Gastrocnemius medialis (tissue), 4 donors: ENCODE data around the gene DACT1. TPM values are rescaled to one million over a fixed set of nuclear protein-coding genes. Genes with fewer than 3 reads are reported as not detected.

Source experiments
- ATAC-seq, 2 donors: fragments of 150-250 bp; one replicate each; pipeline ENCODE4 v1.9.1; 2016
- DNase-seq, 2 donors: peaks; one replicate each; pipeline ENCODE4 v3.0.0-alpha.2; 2019
- H3K27ac ChIP-seq, 4 donors: fragments of 200-600 bp; sonication (generic); 1 replicate in 1 of 4; 2 replicates in 3 of 4; pipeline ENCODE4 v1.5.1; 2016 to 2018; ENCODE audit warnings: mild to moderate bottlenecking in 2 of 4, moderate library complexity in 1 of 4
- H3K27me3 ChIP-seq, 3 donors: fragments of 200-600 bp; sonication (generic) in 2 of 3; 1 replicate in 1 of 3; 2 replicates in 2 of 3; pipeline versions ENCODE4 v1.5.1 to v1.6.0; 2016 to 2019; ENCODE audit warnings: mild to moderate bottlenecking in 1 of 3, moderate library complexity in 1 of 3
- H3K36me3 ChIP-seq, 2 donors: fragments of 200-600 bp; sonication (generic) in 1 of 2; one replicate each; pipeline ENCODE4 v1.5.1; 2017 to 2018
- H3K4me1 ChIP-seq, 2 donors: fragments of 200-600 bp; sonication (generic) in 1 of 2; one replicate each; pipeline ENCODE4 v1.5.1; 2016 to 2017; ENCODE audit warnings: mild to moderate bottlenecking in 2 of 2
- H3K4me3 ChIP-seq, 4 donors: fragments of 200-600 bp; sonication (generic) in 3 of 4; 1 replicate in 1 of 4; 2 replicates in 3 of 4; pipeline ENCODE4 v1.5.1; 2016 to 2019; ENCODE audit warnings: mild to moderate bottlenecking in 2 of 4
- H3K9me3 ChIP-seq, 3 donors: fragments of 200-600 bp; sonication (generic) in 2 of 3; 1 replicate in 1 of 3; 2 replicates in 2 of 3; pipeline ENCODE4 v1.5.1; 2016 to 2019
- POLR2A ChIP-seq, 2 donors: fragments of 450-650 bp; IDR thresholded peaks; one replicate each; pipeline ENCODE4 v1.6.1; 2017; ENCODE audit warnings: antibody characterized with exemption in 2 of 2, mild to moderate bottlenecking in 2 of 2, moderate library complexity in 2 of 2
- in situ Hi-C, 4 donors: fragments of 200-750 bp; cut with MboI; loops; one replicate each; pipeline versions ENCODE4 v1.15.0 to v1.8.0; 2017; ENCODE audit warnings: low sequenced_read_pairs in 4 of 4
- intact Hi-C: fragments of 100-400 bp; cut with DNase I; formaldehyde crosslinking; loops from one replicate; pipeline ENCODE4 v1.15.1; 2023; ENCODE audit warnings: low total_unique reads
- total RNA-seq, 4 donors: library from RNA; depleted of rRNA; stranded (reverse); fragments of >200 nt; gene quantifications; one replicate each; pipeline versions ENCODE4 v1.1.0 to v1.2.3, GENCODE V29; 2016
- TF ChIP-seq, protein P1 (sequence below), 5 experiments: fragments of 450-650 bp in 3 of 5; fragments of 200-600 bp in 2 of 5; sonication (generic) in 2 of 5; IDR thresholded peaks in 4 of 5; conservative IDR thresholded peaks in 1 of 5; 1 replicate in 4 of 5; 2 replicates in 1 of 5; pipeline ENCODE4 v1.5.1; 2016 to 2019; ENCODE audit warnings: antibody characterized with exemption in 5 of 5, mild to moderate bottlenecking in 3 of 5, moderate library complexity in 3 of 5

The DACT1 gene
- total RNA-seq, 4 donors from 2014 or later, result 0.97 to 3.0 (median 1.8) TPM

GRCh38 chr14:58628406-58628805, 9.4 kb upstream of the DACT1 start:
- Histone ChIP-seq H3K9me3 (no peaks in the 10 kb centered on the region), H3K27me3 (no peaks in the 10 kb centered on the region), H3K4me3 (no peak overlapping the region), H3K4me1 (no peaks in the 10 kb centered on the region), H3K27ac (no peak overlapping the region), H3K36me3 (no peaks in the 10 kb centered on the region)
- no peak for DNase-seq
- intact Hi-C loops, result no loop called here
- ATAC-seq, result no peak
- TF ChIP-seq, protein P1, sequence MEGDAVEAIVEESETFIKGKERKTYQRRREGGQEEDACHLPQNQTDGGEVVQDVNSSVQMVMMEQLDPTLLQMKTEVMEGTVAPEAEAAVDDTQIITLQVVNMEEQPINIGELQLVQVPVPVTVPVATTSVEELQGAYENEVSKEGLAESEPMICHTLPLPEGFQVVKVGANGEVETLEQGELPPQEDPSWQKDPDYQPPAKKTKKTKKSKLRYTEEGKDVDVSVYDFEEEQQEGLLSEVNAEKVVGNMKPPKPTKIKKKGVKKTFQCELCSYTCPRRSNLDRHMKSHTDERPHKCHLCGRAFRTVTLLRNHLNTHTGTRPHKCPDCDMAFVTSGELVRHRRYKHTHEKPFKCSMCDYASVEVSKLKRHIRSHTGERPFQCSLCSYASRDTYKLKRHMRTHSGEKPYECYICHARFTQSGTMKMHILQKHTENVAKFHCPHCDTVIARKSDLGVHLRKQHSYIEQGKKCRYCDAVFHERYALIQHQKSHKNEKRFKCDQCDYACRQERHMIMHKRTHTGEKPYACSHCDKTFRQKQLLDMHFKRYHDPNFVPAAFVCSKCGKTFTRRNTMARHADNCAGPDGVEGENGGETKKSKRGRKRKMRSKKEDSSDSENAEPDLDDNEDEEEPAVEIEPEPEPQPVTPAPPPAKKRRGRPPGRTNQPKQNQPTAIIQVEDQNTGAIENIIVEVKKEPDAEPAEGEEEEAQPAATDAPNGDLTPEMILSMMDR (IDR thresholded peaks at IDR 0.05 in 4 of 5, conservative IDR thresholded peaks at IDR 0.05 in 1 of 5), result no peak
- TF ChIP-seq POLR2A (IDR thresholded peaks at IDR 0.05), result no peak
- in situ Hi-C loops, result loop anchor here in 2 of 4 donors (25.0 kb wide), 1 partner anchor 384 kb away; no protein-coding TSS in a partner anchor

- intact Hi-C loops (no loop called here), in situ Hi-C loops (loop anchor here in 2 of 4 donors (25.0 kb wide), 1 partner anchor 383 kb away; no protein-coding TSS in a partner anchor)
- Histone ChIP-seq H3K27ac (no peak overlapping the region), H3K4me1 (no peaks in the 10 kb centered on the region), H3K27me3 (no peaks in the 10 kb centered on the region), H3K4me3 (no peak overlapping the region), H3K36me3 (no peaks in the 10 kb centered on the region), H3K9me3 (no peaks in the 10 kb centered on the region)
- ATAC-seq (no peak), DNase-seq (no peak)
- no peak for TF ChIP-seq POLR2A (IDR thresholded peaks at IDR 0.05)
- TF ChIP-seq, protein P1 (IDR thresholded peaks at IDR 0.05 in 4 of 5, conservative IDR thresholded peaks at IDR 0.05 in 1 of 5), result no peak
These were observed 8.5 kb upstream of the DACT1 start for GRCh38 chr14:58629281-58629680.

- no peaks in the 10 kb centered on the region for H3K36me3 ChIP-seq
- in situ Hi-C loops, result loop anchor here in 2 of 4 donors (25.0 kb wide), 1 partner anchor 381 kb away; no protein-coding TSS in a partner anchor
- TF ChIP-seq POLR2A (IDR thresholded peaks at IDR 0.05), result no peak
- TF ChIP-seq, protein P1 (IDR thresholded peaks at IDR 0.05 in 4 of 5, conservative IDR thresholded peaks at IDR 0.05 in 1 of 5), result no peak
- H3K4me1 ChIP-seq, result no peaks in the 10 kb centered on the region
- no peaks in the 10 kb centered on the region for H3K9me3 ChIP-seq
- no peak for ATAC-seq
- intact Hi-C loops, result loop anchor here (10.0 kb wide), 1 partner anchor 393 kb away; no protein-coding TSS in a partner anchor
- no peak overlapping the region for H3K27ac ChIP-seq
- no peak for DNase-seq
- no peaks in the 10 kb centered on the region for H3K27me3 ChIP-seq
- no peak overlapping the region for H3K4me3 ChIP-seq
These were observed 6.0 kb upstream of the DACT1 start for GRCh38 chr14:58631732-58632131.

GRCh38 chr14:58633831-58634230, 3.9 kb upstream of the DACT1 start:
- no peak overlapping the region for H3K27ac ChIP-seq
- intact Hi-C loops, result loop anchor here (10.0 kb wide), 1 partner anchor 391 kb away; no protein-coding TSS in a partner anchor
- no peak for ATAC-seq
- DNase-seq, result no peak
- no peak for TF ChIP-seq POLR2A (IDR thresholded peaks at IDR 0.05)
- TF ChIP-seq, protein P1 (IDR thresholded peaks at IDR 0.05 in 4 of 5, conservative IDR thresholded peaks at IDR 0.05 in 1 of 5), result no peak
- no peaks in the 10 kb centered on the region for H3K9me3 ChIP-seq
- H3K27me3 ChIP-seq, result no peaks in the 10 kb centered on the region
- no peak overlapping the region for H3K4me3 ChIP-seq
- H3K4me1 ChIP-seq, result peaks cover 3 to 4% of the 10 kb centered on the region in 2 donors
- H3K36me3 ChIP-seq, result no peaks in the 10 kb centered on the region
- in situ Hi-C loops, result loop anchor here in 2 of 4 donors (25.0 kb wide), 1 partner anchor 378 kb away; no protein-coding TSS in a partner anchor
